HEK293 (cell line): Measurements from ENCODE around the gene C3AR1.

Experiments
- AEBP2 ChIP-seq: fragments of 450-650 bp; formaldehyde crosslinking; IDR thresholded peaks from 2 replicates; pipeline ENCODE4 v1.5.1; 2016; ENCODE audit warnings: missing biosample characterization, missing genetic modification characterization, borderline replicate concordance
- ATF2 ChIP-seq: fragments of 450-650 bp; formaldehyde crosslinking; IDR thresholded peaks from 2 replicates; pipeline ENCODE4 v1.5.1; 2016; ENCODE audit warnings: missing biosample characterization, missing genetic modification characterization, low read depth
- KLF17 ChIP-seq: fragments of 450-650 bp; formaldehyde crosslinking; IDR thresholded peaks from 2 replicates; pipeline ENCODE4 v1.5.1; 2016; ENCODE audit warnings: missing biosample characterization, missing genetic modification characterization
- MZF1 ChIP-seq: fragments of 450-650 bp; formaldehyde crosslinking; IDR thresholded peaks from 2 replicates; pipeline ENCODE4 v1.5.1; 2017; ENCODE audit warnings: missing biosample characterization, missing genetic modification characterization, borderline replicate concordance
- OSR2 ChIP-seq: fragments of 450-650 bp; formaldehyde crosslinking; IDR thresholded peaks from 2 replicates; pipeline ENCODE4 v1.5.1; 2016; ENCODE audit warnings: missing biosample characterization, missing genetic modification characterization
- ZBTB1 ChIP-seq: fragments of 450-650 bp; formaldehyde crosslinking; IDR thresholded peaks from 2 replicates; pipeline ENCODE4 v1.5.1; 2016; ENCODE audit warnings: missing biosample characterization, missing genetic modification characterization
- ZBTB48 ChIP-seq: fragments of 450-650 bp; formaldehyde crosslinking; IDR thresholded peaks from 2 replicates; pipeline ENCODE4 v1.5.1; 2016; ENCODE audit warnings: missing biosample characterization, missing genetic modification characterization
- ZBTB7A ChIP-seq: fragments of 450-650 bp; formaldehyde crosslinking; IDR thresholded peaks from 2 replicates; pipeline ENCODE4 v1.5.1; 2016; ENCODE audit warnings: low read depth, missing biosample characterization, missing genetic modification characterization
- ZFP41 ChIP-seq: fragments of 450-650 bp; formaldehyde crosslinking; IDR thresholded peaks from 2 replicates; pipeline ENCODE4 v1.5.1; 2016; ENCODE audit warnings: missing biosample characterization, missing genetic modification characterization, borderline replicate concordance
- ZNF155 ChIP-seq: fragments of 450-650 bp; formaldehyde crosslinking; IDR thresholded peaks from 2 replicates; pipeline ENCODE4 v1.5.1; 2016; ENCODE audit warnings: missing biosample characterization, missing genetic modification characterization
- ZNF157 ChIP-seq: fragments of 450-650 bp; formaldehyde crosslinking; IDR thresholded peaks from 2 replicates; pipeline ENCODE4 v1.5.1; 2016; ENCODE audit warnings: missing biosample characterization, missing genetic modification characterization
- ZNF169 ChIP-seq: fragments of 450-650 bp; formaldehyde crosslinking; IDR thresholded peaks from 2 replicates; pipeline ENCODE4 v1.5.1; 2016; ENCODE audit warnings: missing biosample characterization, missing genetic modification characterization
- ZNF174 ChIP-seq: fragments of 450-650 bp; formaldehyde crosslinking; IDR thresholded peaks from 2 replicates; pipeline ENCODE4 v1.5.0; 2017; ENCODE audit warnings: missing biosample characterization, mild to moderate bottlenecking, missing genetic modification characterization
- ZNF24 ChIP-seq: fragments of 450-650 bp; formaldehyde crosslinking; IDR thresholded peaks from 2 replicates; pipeline ENCODE4 v1.5.1; 2016; ENCODE audit warnings: missing biosample characterization, missing genetic modification characterization
- ZNF341 ChIP-seq: fragments of 450-650 bp; formaldehyde crosslinking; IDR thresholded peaks from 2 replicates; pipeline ENCODE4; 2016; ENCODE audit warnings: low read depth, missing biosample characterization, missing genetic modification characterization
- ZNF423 ChIP-seq: fragments of 450-650 bp; formaldehyde crosslinking; IDR thresholded peaks from 2 replicates; pipeline ENCODE4 v1.5.1; 2016; ENCODE audit warnings: missing biosample characterization, missing genetic modification characterization
- ZNF48 ChIP-seq: fragments of 450-650 bp; formaldehyde crosslinking; IDR thresholded peaks from 2 replicates; pipeline ENCODE4 v1.5.1; 2016; ENCODE audit warnings: missing biosample characterization, missing genetic modification characterization
- ZNF521 ChIP-seq: fragments of 450-650 bp; formaldehyde crosslinking; IDR thresholded peaks from 2 replicates; pipeline ENCODE4 v1.5.1; 2017; ENCODE audit warnings: missing biosample characterization, mild to moderate bottlenecking, missing genetic modification characterization
- ZNF544 ChIP-seq: fragments of 450-650 bp; formaldehyde crosslinking; IDR thresholded peaks from 2 replicates; pipeline ENCODE4 v1.5.0; 2017; ENCODE audit warnings: missing biosample characterization, missing genetic modification characterization
- ZNF548 ChIP-seq: fragments of 450-650 bp; formaldehyde crosslinking; IDR thresholded peaks from 2 replicates; pipeline ENCODE4 v1.5.1; 2016; ENCODE audit warnings: missing biosample characterization, missing genetic modification characterization
- ZNF704 ChIP-seq: fragments of 450-650 bp; formaldehyde crosslinking; IDR thresholded peaks from 2 replicates; pipeline ENCODE4 v1.5.1; 2016; ENCODE audit warnings: missing biosample characterization, missing genetic modification characterization
- ZNF776 ChIP-seq: fragments of 450-650 bp; formaldehyde crosslinking; IDR thresholded peaks from 2 replicates; pipeline ENCODE4 v1.5.0; 2017; ENCODE audit warnings: missing biosample characterization, missing genetic modification characterization, borderline replicate concordance
- ZNF777 ChIP-seq: fragments of 450-650 bp; formaldehyde crosslinking; IDR thresholded peaks from 2 replicates; pipeline ENCODE4 v1.5.1; 2017; ENCODE audit warnings: missing biosample characterization, missing genetic modification characterization, borderline replicate concordance
- ZNF791 ChIP-seq: fragments of 450-650 bp; formaldehyde crosslinking; IDR thresholded peaks from 2 replicates; pipeline ENCODE4 v1.5.1; 2016; ENCODE audit warnings: missing biosample characterization, missing genetic modification characterization
- ZSCAN16 ChIP-seq: fragments of 450-650 bp; formaldehyde crosslinking; IDR thresholded peaks from 2 replicates; pipeline ENCODE4 v1.5.1; 2016; ENCODE audit warnings: missing biosample characterization, missing genetic modification characterization
- ZSCAN30 ChIP-seq: fragments of 450-650 bp; IDR thresholded peaks from 2 replicates; pipeline ENCODE4 v1.5.1; 2018; ENCODE audit warnings: missing biosample characterization, mild to moderate bottlenecking, missing genetic modification characterization, moderate library complexity
- ZSCAN4 ChIP-seq: fragments of 450-650 bp; formaldehyde crosslinking; IDR thresholded peaks from 2 replicates; pipeline ENCODE4 v1.5.1; 2017; ENCODE audit warnings: missing biosample characterization, missing genetic modification characterization

The C3AR1 gene

GRCh38 chr12:8033153-8034044 is 32.8 kb downstream of the C3AR1 start (continued):
- TF ChIP-seq ZNF704 (no peak), ZNF791 (tag by site-specific recombination) (no peak), ZNF174 (tag by site-specific recombination) (no peak), AEBP2 (tag by site-specific recombination) (no peak), ZBTB48 (tag by site-specific recombination) (peak; percentile 27; the same call in 1 of the 2 replicates), ZBTB7A (tag by site-specific recombination) (no peak), MZF1 (tag by site-specific recombination) (0 out of 2 replicates have a peak, but pooled peaks have one; percentile 49), ZNF169 (tag by site-specific recombination) (no peak), ZNF341 (tag by site-specific recombination) (peak; percentile 77), ZNF423 (tag by site-specific recombination) (no peak), ZNF24 (tag by site-specific recombination) (no peak), ZSCAN30 (tag by site-specific recombination) (no peak), ZNF776 (tag by site-specific recombination) (no peak), ZFP41 (tag by site-specific recombination) (no peak), ZNF157 (tag by site-specific recombination) (no peak), ZBTB1 (tag by site-specific recombination) (no peak), KLF17 (tag by site-specific recombination) (peak; percentile 17; the same call in 1 of the 2 replicates), ZNF521 (tag by site-specific recombination) (no peak), ZSCAN16 (tag by site-specific recombination) (no peak), ZNF48 (no peak), ZNF155 (tag by site-specific recombination) (no peak), ZNF777 (tag by site-specific recombination) (no peak), ZNF544 (tag by site-specific recombination) (no peak), ZSCAN4 (tag by site-specific recombination) (no peak), ZNF548 (no peak), OSR2 (tag by site-specific recombination) (no peak), ATF2 (tag by site-specific recombination) (no peak)
- TF ChIP-seq, all 188 proteins: peak for 33
